H9 (cell line): Measurements from ENCODE around the gene CHMP6. TPM values are rescaled to one million over a fixed set of nuclear protein-coding genes. Genes with fewer than 3 reads are reported as not detected.

ENCODE experiments used
- DNase-seq: peaks from one replicate; pipeline ENCODE4 v3.0.0-alpha.2; 2017
- H2AFZ ChIP-seq: one replicate; pipeline ENCODE4 v1.6.1; 2013; ENCODE audit warnings: mild to moderate bottlenecking, low read length, control low read depth, moderate library complexity
- H2AK5ac ChIP-seq: 2 replicates; pipeline ENCODE4 v1.6.1; 2013; ENCODE audit warnings: low read length, control low read depth, mixed read lengths; ENCODE audit not compliant: insufficient read length
- H2BK120ac ChIP-seq: one replicate; pipeline ENCODE4 v1.6.1; 2013; ENCODE audit warnings: low read depth, mild to moderate bottlenecking, low read length, control low read depth, inconsistent platforms; ENCODE audit not compliant: poor library complexity, severe bottlenecking
- H2BK12ac ChIP-seq: 2 replicates; pipeline ENCODE4 v1.6.1; 2013; ENCODE audit warnings: low read length, control low read depth, mixed read lengths, low read depth; ENCODE audit not compliant: insufficient read length
- H2BK15ac ChIP-seq: 2 replicates; pipeline ENCODE4 v1.6.1; 2013; ENCODE audit warnings: low read depth, low read length, control low read depth
- H2BK20ac ChIP-seq: one replicate; pipeline ENCODE4 v1.6.1; 2013; ENCODE audit warnings: low read depth, mild to moderate bottlenecking, low read length, control low read depth, inconsistent platforms; ENCODE audit not compliant: poor library complexity, severe bottlenecking
- H2BK5ac ChIP-seq: 2 replicates; pipeline ENCODE4 v1.6.1; 2013; ENCODE audit warnings: low read length, control low read depth, mixed read lengths; ENCODE audit not compliant: insufficient read length
- H3K14ac ChIP-seq: 2 replicates; pipeline ENCODE4 v1.6.1; 2013; ENCODE audit warnings: low read length, control low read depth; ENCODE audit not compliant: insufficient read depth
- H3K18ac ChIP-seq: 2 replicates; pipeline ENCODE4 v1.6.1; 2013; ENCODE audit warnings: low read depth, mild to moderate bottlenecking, mixed read lengths, low read length, control low read depth; ENCODE audit not compliant: insufficient read length
- H3K23ac ChIP-seq: 2 replicates; pipeline ENCODE4 v1.6.1; 2013; ENCODE audit warnings: low read length, control low read depth, mixed read lengths, low read depth; ENCODE audit not compliant: insufficient read length
- H3K23me2 ChIP-seq: 2 replicates; pipeline ENCODE4 v1.6.1; 2013; ENCODE audit warnings: low read depth, mild to moderate bottlenecking, mixed read lengths, low read length, control low read depth; ENCODE audit not compliant: insufficient read length, poor library complexity, severe bottlenecking
- H3K27ac ChIP-seq: 2 replicates; pipeline ENCODE4 v1.5.1; 2013; ENCODE audit warnings: low read length, control low read depth, mixed read lengths, low read depth; ENCODE audit not compliant: insufficient read length
- H3K27me3 ChIP-seq: 2 replicates; pipeline ENCODE4 v1.6.1; 2013; ENCODE audit warnings: low read length, control low read depth, inconsistent platforms; ENCODE audit not compliant: insufficient read depth
- H3K4ac ChIP-seq: 2 replicates; pipeline ENCODE4 v1.6.1; 2013; ENCODE audit warnings: low read depth, mild to moderate bottlenecking, control low read depth, inconsistent platforms, low read length, moderate library complexity
- H3K4me1 ChIP-seq: 2 replicates; pipeline ENCODE4 v1.6.1; 2013; ENCODE audit warnings: low read length, control low read depth, inconsistent platforms; ENCODE audit not compliant: insufficient read depth
- H3K4me2 ChIP-seq: 2 replicates; pipeline ENCODE4 v1.6.1; 2013; ENCODE audit warnings: low read length, control low read depth, mixed read lengths; ENCODE audit not compliant: insufficient read length, insufficient read depth
- H3K56ac ChIP-seq: 2 replicates; pipeline ENCODE4 v1.6.1; 2013; ENCODE audit warnings: low read depth, mild to moderate bottlenecking, mixed read lengths, low read length, control low read depth; ENCODE audit not compliant: insufficient read length
- H3K79me1 ChIP-seq: 2 replicates; pipeline ENCODE4 v1.6.1; 2013; ENCODE audit warnings: low read depth, mild to moderate bottlenecking, moderate library complexity, low read length, control low read depth, inconsistent platforms; ENCODE audit not compliant: insufficient read depth, poor library complexity, severe bottlenecking
- H3K79me2 ChIP-seq: 2 replicates; pipeline ENCODE4 v1.6.1; 2013; ENCODE audit warnings: low read length, control low read depth, inconsistent platforms; ENCODE audit not compliant: insufficient read depth
- H3K9ac ChIP-seq: 2 replicates; pipeline ENCODE4 v1.6.1; 2013; ENCODE audit warnings: low read length, control low read depth, mixed read lengths; ENCODE audit not compliant: insufficient read length; ENCODE audit errors: extremely low read depth
- H3K9me3 ChIP-seq: one replicate; pipeline ENCODE4 v1.6.1; 2013; ENCODE audit warnings: low read depth, low read length, inconsistent platforms; ENCODE audit not compliant: control insufficient read depth
- H3T11ph ChIP-seq: one replicate; pipeline ENCODE4 v1.6.1; 2013; ENCODE audit warnings: mild to moderate bottlenecking, low read length, control low read depth, inconsistent platforms
- H4K20me1 ChIP-seq: one replicate; pipeline ENCODE4 v1.6.1; 2013; ENCODE audit not compliant: control insufficient read depth, insufficient read length, insufficient read depth
- H4K5ac ChIP-seq: 2 replicates; pipeline ENCODE4 v1.6.1; 2013; ENCODE audit warnings: low read depth, mild to moderate bottlenecking, mixed read lengths, low read length, control low read depth; ENCODE audit not compliant: insufficient read length
- H4K8ac ChIP-seq: replicated peaks from 2 replicates; pipeline ENCODE4 v1.6.1; 2013; ENCODE audit warnings: low read length, control low read depth, mixed read lengths, low read depth; ENCODE audit not compliant: insufficient read length
- H4K91ac ChIP-seq: 2 replicates; pipeline ENCODE4 v1.6.1; 2013; ENCODE audit warnings: low read depth, mild to moderate bottlenecking, moderate library complexity, mixed read lengths, low read length, control low read depth; ENCODE audit not compliant: insufficient read length
- H3K27ac Mint-ChIP-seq, 3 experiments: 2 replicates in 2 of 3; 3 replicates in 1 of 3; pipeline ENCODE4 v1.8.0; 2020 to 2021; ENCODE audit warnings: mixed read lengths in 3 of 3, mild to moderate bottlenecking in 1 of 3, moderate library complexity in 1 of 3
- H3K27me3 Mint-ChIP-seq: 2 replicates; pipeline ENCODE4 v1.8.0; 2021; ENCODE audit warnings: low read depth, mild to moderate bottlenecking, moderate library complexity, mixed read lengths
- H3K36me3 Mint-ChIP-seq, 3 experiments: 2 replicates in 2 of 3; 3 replicates in 1 of 3; pipeline ENCODE4 v1.8.0; 2020 to 2021; ENCODE audit warnings: low read depth in 3 of 3, mixed read lengths in 3 of 3; ENCODE audit not compliant: insufficient read depth in 1 of 3
- H3K4me1 Mint-ChIP-seq, 2 experiments: 2 replicates each; pipeline ENCODE4 v1.8.0; 2020; ENCODE audit warnings: mixed read lengths in 2 of 2
- H3K4me3 Mint-ChIP-seq, 2 experiments: 2 replicates in 1 of 2; 3 replicates in 1 of 2; pipeline ENCODE4 v1.8.0; 2020 to 2021; ENCODE audit warnings: mild to moderate bottlenecking in 2 of 2, mixed read lengths in 2 of 2, moderate library complexity in 1 of 2
- H3K9me3 Mint-ChIP-seq, 2 experiments: 2 replicates in 1 of 2; 3 replicates in 1 of 2; pipeline ENCODE4 v1.8.0; 2020; ENCODE audit warnings: mild to moderate bottlenecking in 2 of 2, mixed read lengths in 2 of 2, moderate library complexity in 1 of 2
- WGBS: extraction: QIAGEN DNeasy Blood & Tissue Kit; methylation state at CpG from one replicate; pipeline ENCODE4 v1.1.7; 2013; ENCODE audit warnings: missing lambda C conversion rate, low lambda C conversion rate, mixed read lengths; ENCODE audit not compliant: insufficient read length; ENCODE audit errors: extremely low coverage; 5-methylcytosine and 5-hydroxymethylcytosine counted together
- total RNA-seq: library from RNA; stranded (reverse); gene quantifications from 2 replicates; pipeline ENCODE4 v1.2.1, GENCODE V29; 2021
- TF ChIP-seq, protein P1 (sequence below): fragments of 200-600 bp; sonication (generic); conservative IDR thresholded peaks from 3 replicates; pipeline ENCODE4 v1.8.0; 2021; ENCODE audit warnings: antibody characterized with exemption, mild to moderate bottlenecking

The CHMP6 gene
- total RNA-seq, 1 experiment from 2014 or later, result 23.4 TPM

DNA sequence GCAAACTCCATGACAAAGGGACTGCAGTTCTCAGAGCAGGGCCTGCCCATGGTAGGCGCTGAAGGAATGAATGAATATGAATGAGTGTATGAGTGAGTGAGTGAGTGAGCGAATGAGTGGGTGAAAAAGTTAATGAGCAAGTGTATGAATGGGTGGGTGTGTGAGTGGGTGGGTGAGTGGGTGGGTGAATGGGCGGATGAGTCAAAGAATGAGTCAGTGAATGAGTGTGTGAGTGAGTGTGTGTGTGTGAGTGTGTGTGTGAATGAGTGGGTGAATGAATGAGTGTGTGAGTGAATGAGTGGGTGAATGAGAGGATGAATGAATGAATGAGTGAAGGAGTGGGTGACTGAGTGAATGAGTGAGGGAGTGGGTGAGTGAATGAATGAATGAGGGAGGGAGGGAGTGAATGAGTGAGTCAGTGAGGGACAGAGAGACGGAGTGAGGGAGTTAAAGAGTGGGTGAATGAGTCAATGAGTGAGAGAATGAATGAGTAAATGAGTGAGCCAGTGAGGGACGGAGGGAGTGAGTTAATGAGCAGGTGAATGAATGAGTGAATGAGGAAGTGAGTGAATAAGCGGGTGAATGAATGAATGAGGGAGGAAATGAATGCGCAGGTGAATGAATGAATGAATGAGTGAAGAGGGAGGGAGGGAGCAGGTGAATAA is 11.1 kb upstream of the CHMP6 start:
- DNase-seq, result no peak
- Histone ChIP-seq H4K5ac (no peak overlapping the region), H2AK5ac (no peak overlapping the region), H3K23ac (no peak overlapping the region), H2BK120ac (no peak overlapping the region), H3K18ac (no peak overlapping the region), H2BK5ac (no peak overlapping the region), H3K4ac (no peak overlapping the region), H2BK20ac (no peak overlapping the region), H3T11ph (no peak overlapping the region), H2AFZ (no peak overlapping the region), H3K56ac (no peak overlapping the region), H3K27me3 (no peaks in the 10 kb centered on the region), H3K9ac (no peak overlapping the region), H4K20me1 (no peaks in the 10 kb centered on the region), H3K27ac (no peak overlapping the region), H4K8ac (no peak overlapping the region), H3K79me2 (no peaks in the 10 kb centered on the region), H4K91ac (no peak overlapping the region), H3K4me1 (no peaks in the 10 kb centered on the region; the same call in 1 of the 2 replicates), H3K23me2 (no peaks in the 10 kb centered on the region), H3K14ac (no peak overlapping the region), H3K4me2 (no peak overlapping the region), H2BK15ac (no peak overlapping the region), H2BK12ac (no peak overlapping the region), H3K9me3 (no peaks in the 10 kb centered on the region), H3K79me1 (no peaks in the 10 kb centered on the region)
- TF ChIP-seq, protein P1, sequence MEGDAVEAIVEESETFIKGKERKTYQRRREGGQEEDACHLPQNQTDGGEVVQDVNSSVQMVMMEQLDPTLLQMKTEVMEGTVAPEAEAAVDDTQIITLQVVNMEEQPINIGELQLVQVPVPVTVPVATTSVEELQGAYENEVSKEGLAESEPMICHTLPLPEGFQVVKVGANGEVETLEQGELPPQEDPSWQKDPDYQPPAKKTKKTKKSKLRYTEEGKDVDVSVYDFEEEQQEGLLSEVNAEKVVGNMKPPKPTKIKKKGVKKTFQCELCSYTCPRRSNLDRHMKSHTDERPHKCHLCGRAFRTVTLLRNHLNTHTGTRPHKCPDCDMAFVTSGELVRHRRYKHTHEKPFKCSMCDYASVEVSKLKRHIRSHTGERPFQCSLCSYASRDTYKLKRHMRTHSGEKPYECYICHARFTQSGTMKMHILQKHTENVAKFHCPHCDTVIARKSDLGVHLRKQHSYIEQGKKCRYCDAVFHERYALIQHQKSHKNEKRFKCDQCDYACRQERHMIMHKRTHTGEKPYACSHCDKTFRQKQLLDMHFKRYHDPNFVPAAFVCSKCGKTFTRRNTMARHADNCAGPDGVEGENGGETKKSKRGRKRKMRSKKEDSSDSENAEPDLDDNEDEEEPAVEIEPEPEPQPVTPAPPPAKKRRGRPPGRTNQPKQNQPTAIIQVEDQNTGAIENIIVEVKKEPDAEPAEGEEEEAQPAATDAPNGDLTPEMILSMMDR, result no peak
- Mint-ChIP-seq H3K36me3 (no peaks in the 10 kb centered on the region), H3K9me3 (no peaks in the 10 kb centered on the region; a peak in 1 of 5 replicates), H3K27ac (no peak overlapping the region), H3K4me3 (peak overlapping the region; percentile 17 to 76), H3K4me1 (peaks cover 13 to 20% of the 10 kb centered on the region in 2 experiments), H3K27me3 (peaks cover 31% of the 10 kb centered on the region)
- 93% methylated on average over 3 of the region's 7 CpGs for WGBS
